HepG2 (cell line): Measurements from ENCODE around the gene ORC2. TPM values are rescaled to one million over a fixed set of nuclear protein-coding genes. Genes with fewer than 3 reads are reported as not detected.

Experiments used
- ELF3 ChIP-seq: IDR thresholded peaks from 2 replicates; pipeline ENCODE4 v1.6.1; 2016; ENCODE audit warnings: missing genetic modification reagents, missing compliant biosample characterization
- HCFC1 ChIP-seq: fragments of 150-350 bp; IDR thresholded peaks from 2 replicates; pipeline ENCODE4 v1.6.1; 2014; ENCODE audit warnings: low read depth, low read length
- HNF1B ChIP-seq: sonication (generic); formaldehyde crosslinking; IDR thresholded peaks from 2 replicates; pipeline ENCODE4 v1.5.1; 2020; ENCODE audit warnings: mild to moderate bottlenecking, moderate library complexity, missing genetic modification reagents
- KAT8 ChIP-seq: IDR thresholded peaks from 2 replicates; pipeline ENCODE4 v1.6.1; 2016; ENCODE audit warnings: missing genetic modification reagents, missing compliant biosample characterization
- KDM5A ChIP-seq: fragments of 200-600 bp; sonication (generic); IDR thresholded peaks from 2 replicates; pipeline ENCODE4 v1.7.0; 2018; ENCODE audit warnings: antibody characterized with exemption, mild to moderate bottlenecking, low read length, borderline replicate concordance
- KDM5B ChIP-seq: sonication (generic); formaldehyde crosslinking; IDR thresholded peaks from 2 replicates; pipeline ENCODE4 v1.4.0; 2020; ENCODE audit warnings: missing genetic modification reagents, mild to moderate bottlenecking, borderline replicate concordance
- KLF16 ChIP-seq, 2 experiments: sonication (generic) in 1 of 2; formaldehyde crosslinking in 1 of 2; IDR thresholded peaks; 2 replicates each; pipeline versions ENCODE4 v1.6.1 to v1.8.0; 2016 to 2023; ENCODE audit warnings: missing genetic modification reagents in 2 of 2, missing compliant biosample characterization in 1 of 2
- MEIS1 ChIP-seq: sonication (generic); formaldehyde crosslinking; IDR thresholded peaks from 2 replicates; pipeline ENCODE4 v1.9.0; 2021; ENCODE audit warnings: mild to moderate bottlenecking, missing genetic modification reagents, moderate library complexity, borderline replicate concordance
- NBN ChIP-seq: fragments of 450-650 bp; conservative IDR thresholded peaks from 2 replicates; pipeline ENCODE4 v1.6.1; 2017
- PLRG1 ChIP-seq: fragments of 450-650 bp; conservative IDR thresholded peaks from 2 replicates; pipeline ENCODE4 v1.6.1; 2016
- RAD21 ChIP-seq: fragments of 450-650 bp; formaldehyde crosslinking; IDR thresholded peaks from 2 replicates; pipeline ENCODE4 v1.5.0; 2020; ENCODE audit warnings: mild to moderate bottlenecking
- RXRA ChIP-seq: sonication (generic); formaldehyde crosslinking; IDR thresholded peaks from 2 replicates; pipeline ENCODE4 v1.5.1; 2020; ENCODE audit warnings: missing genetic modification reagents
- SIX1 ChIP-seq: sonication (generic); formaldehyde crosslinking; IDR thresholded peaks from 2 replicates; pipeline ENCODE4 v1.4.0; 2020; ENCODE audit warnings: missing genetic modification reagents, borderline replicate concordance
- SKI ChIP-seq: fragments of 450-650 bp; IDR thresholded peaks from one replicate; pipeline ENCODE4 v1.6.1; 2018; ENCODE audit warnings: mild to moderate bottlenecking; ENCODE audit not compliant: partially characterized antibody
- SMAD3 ChIP-seq: sonication (generic); formaldehyde crosslinking; IDR thresholded peaks from 2 replicates; pipeline ENCODE4 v1.4.0; 2020; ENCODE audit warnings: missing genetic modification reagents
- SOX6 ChIP-seq, 2 experiments: fragments of 450-650 bp in 1 of 2; sonication (generic) in 1 of 2; formaldehyde crosslinking in 1 of 2; IDR thresholded peaks; 2 replicates each; pipeline versions ENCODE4 v1.4.0 to v1.6.1; 2017 to 2020; ENCODE audit warnings: antibody characterized with exemption in 1 of 2, mild to moderate bottlenecking in 1 of 2, missing genetic modification reagents in 1 of 2
- ZGPAT ChIP-seq: IDR thresholded peaks from 2 replicates; pipeline ENCODE4 v1.6.1; 2016; ENCODE audit warnings: mild to moderate bottlenecking
- ZMYM4 ChIP-seq: sonication (generic); formaldehyde crosslinking; IDR thresholded peaks from 2 replicates; pipeline ENCODE4 v1.8.1; 2023; ENCODE audit warnings: mild to moderate bottlenecking, missing genetic modification reagents
- ZNF501 ChIP-seq: sonication (generic); formaldehyde crosslinking; IDR thresholded peaks from 2 replicates; pipeline ENCODE4 v1.5.1; 2020; ENCODE audit warnings: mild to moderate bottlenecking, moderate library complexity, missing genetic modification reagents
- ZNF510 ChIP-seq: sonication (generic); formaldehyde crosslinking; IDR thresholded peaks from 2 replicates; pipeline ENCODE4 v1.4.0; 2020; ENCODE audit warnings: low read depth, mild to moderate bottlenecking, missing genetic modification reagents
- ZNF674 ChIP-seq: sonication (generic); formaldehyde crosslinking; IDR thresholded peaks from 2 replicates; pipeline ENCODE4 v1.5.0; 2020; ENCODE audit warnings: low read depth, mild to moderate bottlenecking, missing genetic modification reagents
- ZNF747 ChIP-seq: sonication (generic); formaldehyde crosslinking; IDR thresholded peaks from 2 replicates; pipeline ENCODE4 v1.8.1; 2023; ENCODE audit warnings: missing genetic modification reagents, mild to moderate bottlenecking, borderline replicate concordance
- ZNF775 ChIP-seq: sonication (generic); formaldehyde crosslinking; IDR thresholded peaks from 2 replicates; pipeline ENCODE4 v1.4.0; 2020; ENCODE audit warnings: missing genetic modification reagents, mild to moderate bottlenecking, moderate library complexity, borderline replicate concordance
- polyA plus RNA-seq, 8 experiments: library from polyadenylated mRNA; depleted of rRNA in 3 of 8; stranded (reverse) in 7 of 8; unstranded in 1 of 8; fragments of >200 nt; fragmentation: Illumina TruSeq in 4 of 8; extraction: Trizol in 4 of 8; gene quantifications; 2 replicates each; pipeline versions ENCODE4 v1.2.1 to v1.2.3, GENCODE V29; 2011 to 2016; ENCODE audit warnings: low read depth in 4 of 8, missing spikeins in 1 of 8, mixed read lengths in 1 of 8; ENCODE audit not compliant: insufficient read depth in 1 of 8
- total RNA-seq, 5 experiments: library from RNA; depleted of rRNA; stranded (reverse); fragments of >200 nt; fragmentation: Illumina TruSeq; extraction: Trizol; gene quantifications; 2 replicates each; pipeline ENCODE4 v1.2.3, GENCODE V29; 2016; ENCODE audit warnings: low read depth in 1 of 5
- TF ChIP-seq, protein P1 (sequence below), 2 experiments: sonication (generic) in 1 of 2; formaldehyde crosslinking in 1 of 2; IDR thresholded peaks; 2 replicates each; pipeline versions ENCODE4 v1.4.0 to v1.6.1; 2018 to 2020; ENCODE audit warnings: missing genetic modification reagents in 2 of 2, borderline replicate concordance in 1 of 2, low read depth in 1 of 2, mild to moderate bottlenecking in 1 of 2, missing biosample characterization in 1 of 2
- TF ChIP-seq, protein P2 (sequence below): sonication (generic); formaldehyde crosslinking; IDR thresholded peaks from 2 replicates; pipeline ENCODE4 v1.8.0; 2022; ENCODE audit warnings: missing genetic modification reagents, mild to moderate bottlenecking, inconsistent platforms, borderline replicate concordance

The ORC2 gene
- total and polyA plus RNA-seq, 2 of the 13 experiments (the other 11 are each of a cell fraction or from before 2014, with no cell fraction given), result 19.3 to 73.5 TPM

DNA sequence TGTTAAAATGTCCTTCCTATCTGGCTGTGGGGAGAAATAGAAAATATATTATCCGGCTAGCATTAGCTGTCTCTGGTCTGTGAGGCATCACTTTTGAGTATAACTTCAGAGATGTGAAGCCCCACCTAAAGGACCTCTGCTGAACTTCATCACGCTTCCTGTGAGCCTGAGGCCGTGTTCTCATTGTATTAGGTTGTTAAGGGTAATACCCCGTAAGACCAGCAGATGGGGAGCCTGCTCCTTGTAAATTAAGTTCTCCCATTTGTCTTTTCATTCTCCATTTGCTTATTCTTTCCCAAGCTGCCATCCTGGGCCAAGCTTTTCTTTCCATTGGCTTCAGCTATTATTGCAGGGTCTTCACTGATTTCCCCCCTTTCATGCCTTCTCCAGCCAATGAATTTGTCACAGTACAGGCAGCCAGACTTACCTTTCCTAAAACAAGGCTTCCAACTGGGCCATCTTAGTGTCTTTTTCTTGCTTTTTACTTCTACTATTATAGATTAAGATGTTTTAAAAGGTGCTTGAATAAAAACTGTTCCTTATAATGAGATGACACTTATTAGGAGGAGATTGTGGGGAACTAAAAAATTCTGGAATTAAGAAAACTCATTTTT, 61.9 kb downstream of the ORC2 start (continued):
- TF ChIP-seq, protein P1, sequence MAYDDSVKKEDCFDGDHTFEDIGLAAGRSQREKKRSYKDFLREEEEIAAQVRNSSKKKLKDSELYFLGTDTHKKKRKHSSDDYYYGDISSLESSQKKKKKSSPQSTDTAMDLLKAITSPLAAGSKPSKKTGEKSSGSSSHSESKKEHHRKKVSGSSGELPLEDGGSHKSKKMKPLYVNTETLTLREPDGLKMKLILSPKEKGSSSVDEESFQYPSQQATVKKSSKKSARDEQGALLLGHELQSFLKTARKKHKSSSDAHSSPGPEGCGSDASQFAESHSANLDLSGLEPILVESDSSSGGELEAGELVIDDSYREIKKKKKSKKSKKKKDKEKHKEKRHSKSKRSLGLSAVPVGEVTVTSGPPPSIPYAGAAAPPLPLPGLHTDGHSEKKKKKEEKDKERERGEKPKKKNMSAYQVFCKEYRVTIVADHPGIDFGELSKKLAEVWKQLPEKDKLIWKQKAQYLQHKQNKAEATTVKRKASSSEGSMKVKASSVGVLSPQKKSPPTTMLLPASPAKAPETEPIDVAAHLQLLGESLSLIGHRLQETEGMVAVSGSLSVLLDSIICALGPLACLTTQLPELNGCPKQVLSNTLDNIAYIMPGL (CRISPR knock-in tag; IDR thresholded peaks at IDR 0.05; ENCODE audit: borderline replicate concordance in 1 of 2, low read depth in 1 of 2), result peak; percentile 48 to 66; a peak in 3 of 4 replicates
- TF ChIP-seq KDM5A, result no peak
- TF ChIP-seq KDM5B, result no peak
- TF ChIP-seq ZNF775, result peak; percentile 98
- no peak for TF ChIP-seq SKI
- peak; percentile 53; the same call in 1 of the 2 replicates for TF ChIP-seq KAT8
- TF ChIP-seq ZNF501 (CRISPR knock-in tag), result peak; percentile 37; the same call in 1 of the 2 replicates
- no peak for TF ChIP-seq NBN
- TF ChIP-seq RXRA (CRISPR knock-in tag), result no peak
- TF ChIP-seq ELF3 (CRISPR knock-in tag), result peak; percentile 74
- peak; percentile 23; the same call in 1 of the 2 replicates for TF ChIP-seq ZMYM4 (CRISPR knock-in tag)
- no peak for TF ChIP-seq HCFC1
- peak in 1 of 2 experiments; percentile 20; a peak in 1 of 4 replicates for TF ChIP-seq KLF16 (CRISPR knock-in tag; IDR thresholded peaks at IDR 0.05)
- no peak for TF ChIP-seq MEIS1 (CRISPR knock-in tag)
- TF ChIP-seq SIX1, result no peak
- TF ChIP-seq SOX6 (IDR thresholded peaks at IDR 0.05), result no peak
- 0 out of 2 replicates have a peak, but pooled peaks have one; percentile 25 for TF ChIP-seq SOX6 (CRISPR knock-in tag; IDR thresholded peaks at IDR 0.05)
- no peak for TF ChIP-seq SMAD3 (CRISPR knock-in tag)
- peak; percentile 87 for TF ChIP-seq RAD21 (CRISPR knock-in tag)
- 0 out of 2 replicates have a peak, but pooled peaks have one; percentile 40 for TF ChIP-seq ZNF510 (CRISPR knock-in tag)
- TF ChIP-seq, protein P2, sequence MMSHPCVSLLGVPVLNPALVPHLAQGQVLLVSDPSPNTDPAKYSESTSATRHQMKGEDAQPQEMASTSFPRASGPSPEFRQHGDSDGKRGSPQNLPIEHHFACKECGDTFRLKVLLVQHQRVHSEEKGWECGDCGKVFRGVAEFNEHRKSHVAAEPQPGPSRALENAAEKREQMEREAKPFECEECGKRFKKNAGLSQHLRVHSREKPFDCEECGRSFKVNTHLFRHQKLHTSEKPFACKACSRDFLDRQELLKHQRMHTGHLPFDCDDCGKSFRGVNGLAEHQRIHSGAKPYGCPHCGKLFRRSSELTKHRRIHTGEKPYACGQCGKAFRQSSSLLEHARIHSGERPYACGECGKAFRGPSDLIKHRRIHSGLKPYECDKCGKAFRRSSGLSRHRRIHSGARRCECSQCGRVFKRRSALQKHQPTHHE (CRISPR knock-in tag), result no peak
- TF ChIP-seq ZNF747, result no peak
- no peak for TF ChIP-seq ZNF674 (CRISPR knock-in tag)
- no peak for TF ChIP-seq PLRG1
- TF ChIP-seq HNF1B (CRISPR knock-in tag), result peak; percentile 28; the same call in 1 of the 2 replicates
- TF ChIP-seq ZGPAT, result peak; percentile 26; the same call in 1 of the 2 replicates
